SK-N-SH (cell line): ENCODE data around the gene KNSTRN. TPM values are rescaled to one million over a fixed set of nuclear protein-coding genes. Genes with fewer than 3 reads are reported as not detected.

Source experiments
- CTCF ChIA-PET: fragments of 300-600, 350-600 bp; formaldehyde crosslinking; extraction: SDS; loops from one replicate; lab custom pipeline; 2021; lab: Yijun Ruan, JAX
- POLR2A ChIA-PET: fragments of 350-600 bp; sonication (Branson Sonifier 250); formaldehyde crosslinking; extraction: SDS; loops from one replicate; lab custom pipeline; 2020; ENCODE audit warnings: antibody characterized with exemption, inconsistent platforms; lab: Yijun Ruan, JAX
- DNase-seq: peaks from one replicate; pipeline ENCODE4 v3.0.0; 2012
- H2AFZ ChIP-seq: fragments of 200-600 bp; sonication (generic); 2 replicates; pipeline ENCODE4 v1.8.1; 2016; ENCODE audit warnings: antibody characterized with exemption, mild to moderate bottlenecking, low read depth
- H3F3A ChIP-seq: fragments of 200-600 bp; sonication (generic); replicated peaks from 2 replicates; pipeline ENCODE3; 2016; ENCODE audit warnings: antibody characterized with exemption, mild to moderate bottlenecking; ENCODE audit not compliant: insufficient read depth
- H3K27ac ChIP-seq, 2 experiments: fragments of 200-500 bp in 1 of 2; fragments of 200-600 bp in 1 of 2; sonication (Bioruptor generic) in 1 of 2; sonication (generic), shearing (Covaris generic) in 1 of 2; 2 replicates each; pipeline versions ENCODE4 v1.5.1 to v1.6.1; 2014 to 2016; ENCODE audit warnings: low read depth in 2 of 2, inconsistent platforms in 1 of 2, low read length in 1 of 2, mild to moderate bottlenecking in 1 of 2, mixed read lengths in 1 of 2
- H3K27me3 ChIP-seq: fragments of 200-600 bp; sonication (generic), shearing (Covaris generic); 2 replicates; pipeline ENCODE4 v1.6.1; 2016; ENCODE audit warnings: mixed run types; ENCODE audit not compliant: insufficient read depth
- H3K36me3 ChIP-seq, 2 experiments: fragments of 200-500 bp in 1 of 2; fragments of 200-600 bp in 1 of 2; sonication (Bioruptor generic) in 1 of 2; sonication (generic) in 1 of 2; replicated peaks in 1 of 2; 2 replicates each; pipeline versions ENCODE3 to v1.5.1; 2014 to 2016; ENCODE audit warnings: low read length in 1 of 2, mild to moderate bottlenecking in 1 of 2; ENCODE audit not compliant: insufficient read depth in 2 of 2, control insufficient read depth in 1 of 2
- H3K4me1 ChIP-seq, 2 experiments: fragments of 200-500 bp in 1 of 2; fragments of 200-600 bp in 1 of 2; sonication (Bioruptor generic) in 1 of 2; sonication (generic), shearing (Covaris generic) in 1 of 2; 2 replicates each; pipeline versions ENCODE4 v1.5.1 to v1.6.1; 2014 to 2016; ENCODE audit warnings: low read depth in 1 of 2, low read length in 1 of 2, mixed run types in 1 of 2; ENCODE audit not compliant: insufficient read depth in 2 of 2, control insufficient read depth in 1 of 2
- H3K4me2 ChIP-seq: fragments of 200-600 bp; sonication (generic), shearing (Covaris generic); 2 replicates; pipeline ENCODE4 v1.6.1; 2017; ENCODE audit warnings: mixed run types
- H3K4me3 ChIP-seq, 2 experiments: fragments of 200-500 bp in 1 of 2; fragments of 200-600 bp in 1 of 2; sonication (Bioruptor generic) in 1 of 2; sonication (generic), shearing (Covaris generic) in 1 of 2; 2 replicates each; pipeline versions ENCODE4 v1.5.1 to v1.8.1; 2014 to 2016; ENCODE audit warnings: low read depth in 2 of 2, inconsistent platforms in 1 of 2, low read length in 1 of 2, mild to moderate bottlenecking in 1 of 2, mixed read lengths in 1 of 2, moderate library complexity in 1 of 2
- H3K79me2 ChIP-seq: fragments of 200-600 bp; sonication (generic); 2 replicates; pipeline ENCODE4 v1.8.1; 2017; ENCODE audit warnings: mild to moderate bottlenecking; ENCODE audit not compliant: insufficient read depth
- H3K9ac ChIP-seq: fragments of 200-600 bp; sonication (generic); 2 replicates; pipeline ENCODE4 v1.6.1; 2017; ENCODE audit warnings: mixed run types
- H3K9me2 ChIP-seq: fragments of 200-600 bp; sonication (generic); 2 replicates; pipeline ENCODE4 v1.6.1; 2017; ENCODE audit warnings: mixed run types
- H3K9me3 ChIP-seq: fragments of 200-600 bp; sonication (generic); 2 replicates; pipeline ENCODE4 v1.6.1; 2017; ENCODE audit warnings: mixed run types, mild to moderate bottlenecking, moderate library complexity
- H4K20me1 ChIP-seq: fragments of 200-600 bp; sonication (generic); 2 replicates; pipeline ENCODE4 v1.6.1; 2017; ENCODE audit warnings: mild to moderate bottlenecking, mixed run types; ENCODE audit not compliant: insufficient read depth
- GATA2 ChIP-seq: sonication (generic); formaldehyde crosslinking; IDR thresholded peaks from 2 replicates; pipeline ENCODE4 v1.5.0; 2020; ENCODE audit warnings: mild to moderate bottlenecking, missing genetic modification reagents
- IRF3 ChIP-seq: fragments of 150-350 bp; IDR thresholded peaks from 2 replicates; pipeline ENCODE4 v1.6.1; 2016; ENCODE audit warnings: mild to moderate bottlenecking, low read depth, low read length
- MAX ChIP-seq: IDR thresholded peaks from 2 replicates; pipeline ENCODE4 v1.4.0; 2012; ENCODE audit warnings: low read depth
- SMC3 ChIP-seq: IDR thresholded peaks from 2 replicates; pipeline ENCODE4 v1.6.1; 2012; ENCODE audit warnings: low read depth, low read length, improper control_type of control experiment
- TAF1 ChIP-seq: IDR thresholded peaks from 2 replicates; pipeline ENCODE4 v1.6.1; 2012; ENCODE audit warnings: low read depth, mild to moderate bottlenecking, low read length, moderate library complexity, borderline replicate concordance
- TEAD4 ChIP-seq: IDR thresholded peaks from 2 replicates; pipeline ENCODE4 v1.4.0; 2012; ENCODE audit warnings: mild to moderate bottlenecking, borderline replicate concordance; ENCODE audit not compliant: insufficient read depth
- USF1 ChIP-seq: IDR thresholded peaks from 2 replicates; pipeline ENCODE4 v1.4.0; 2012; ENCODE audit warnings: low read depth, borderline replicate concordance
- USF2 ChIP-seq: fragments of 150-350 bp; IDR thresholded peaks from 2 replicates; pipeline ENCODE4 v1.6.1; 2017; ENCODE audit warnings: antibody characterized with exemption, low read length, low read depth, borderline replicate concordance
- ZBTB33 ChIP-seq: IDR thresholded peaks from 2 replicates; pipeline ENCODE4 v1.4.0; 2012; ENCODE audit warnings: low read depth, borderline replicate concordance
- WGBS: methylation state at CpG from one replicate; pipeline ENCODE4 v1.1.6; 2017; ENCODE audit warnings: low lambda C conversion rate; 5-methylcytosine and 5-hydroxymethylcytosine counted together
- polyA plus RNA-seq, 3 experiments: library from polyadenylated mRNA; depleted of rRNA; stranded (reverse); fragments of >200 nt; gene quantifications; 2 replicates each; pipeline ENCODE4 v1.2.3, GENCODE V29; 2012

KNSTRN gene
- polyA plus RNA-seq, 1 of the 3 experiments (the other 2 are of a cell fraction): 25.5 TPM

- Histone ChIP-seq H3K4me3 (no peak overlapping the region), H3F3A (peaks cover 5% of the 10 kb centered on the region), H3K9me3 (no peaks in the 10 kb centered on the region), H4K20me1 (no peaks in the 10 kb centered on the region), H3K4me2 (no peak overlapping the region), H3K9me2 (no peaks in the 10 kb centered on the region), H3K27ac (no peak overlapping the region), H3K27me3 (no peaks in the 10 kb centered on the region), H3K4me1 (no peaks in the 10 kb centered on the region)
- POLR2A ChIA-PET: interaction anchor here (2.6 kb wide), 1 partner anchor 8 kb away, joined by 13 read pairs; the partner anchor contains the start of gene IVD
- CTCF ChIA-PET: interaction anchor here (0.6 to 2.3 kb wide), 4 partner anchors 14 to 67 kb away, joined by 3 to 8 read pairs (median 3); no protein-coding TSS in a partner anchor
- TF ChIP-seq MAX (no peak), USF1 (no peak), IRF3 (no peak), SMC3 (no peak), USF2 (no peak), GATA2 (no peak)
- TF ChIP-seq, all 33 proteins: peak for 0
- Histone ChIP-seq H3K36me3 (peaks cover 3 to 13% of the 10 kb centered on the region in 2 experiments), H2AFZ (no peak overlapping the region), H3K79me2 (no peaks in the 10 kb centered on the region), H3K9ac (no peak overlapping the region)
- no peak for DNase-seq
- 94% methylated on average over 8 of the region's 8 CpGs for WGBS
Observed at GRCh38 chr15:40397688-40398412, 15.3 kb downstream of the KNSTRN start.

GRCh38 chr15:40398413-40398873 is 15.9 kb downstream of the KNSTRN start:
- Histone ChIP-seq H3K9ac (no peak overlapping the region), H2AFZ (no peak overlapping the region), H3K4me1 (no peaks in the 10 kb centered on the region), H3K4me3 (no peak overlapping the region), H4K20me1 (no peaks in the 10 kb centered on the region), H3K4me2 (no peak overlapping the region), H3K36me3 (peaks cover 3 to 8% of the 10 kb centered on the region in 2 experiments), H3K27me3 (no peaks in the 10 kb centered on the region), H3K9me3 (no peaks in the 10 kb centered on the region), H3K27ac (no peak overlapping the region), H3K9me2 (no peaks in the 10 kb centered on the region), H3K79me2 (no peaks in the 10 kb centered on the region), H3F3A (peaks cover 5% of the 10 kb centered on the region)
- DNase-seq: no peak
- TF ChIP-seq TAF1 (no peak), TEAD4 (no peak), ZBTB33 (no peak)
- ChIA-PET POLR2A (no interaction called here), CTCF (interaction anchor here (0.6 to 2.3 kb wide), 4 partner anchors 14 to 54 kb away, joined by 3 to 8 read pairs (median 3); no protein-coding TSS in a partner anchor)
- WGBS: 56% methylated on average over 4 of the region's 4 CpGs
